GM12878 (cell line): Measurements from ENCODE around the gene SHROOM1. TPM values are rescaled to one million over a fixed set of nuclear protein-coding genes. Genes with fewer than 3 reads are reported as not detected.

Experiments
- ATAC-seq: fragments of 200-7000 bp; cut with Tn5 transposase; 3 replicates; pipeline ENCODE4 v1.9.1; 2020; ENCODE audit warnings: mild to moderate bottlenecking, moderate library complexity
- BruUV-seq: library from RNA; stranded (reverse); fragments of 400-500 nt; replicated peaks from 2 replicates; lab custom pipeline; 2021; lab: Mats Ljungman, UMichigan
- CTCF ChIA-PET: fragments of 300-600 bp; sonication (Branson Sonifier 250); formaldehyde crosslinking; extraction: SDS; loops from one replicate; lab custom pipeline; 2021; ENCODE audit warnings: inconsistent platforms; lab: Yijun Ruan, JAX
- POLR2A ChIA-PET: fragments of 350-600 bp; formaldehyde crosslinking; extraction: SDS; loops from one replicate; lab custom pipeline; 2021; ENCODE audit warnings: inconsistent platforms; lab: Charles Lee
- RAD21 ChIA-PET: fragments of 300-600 bp; sonication (Branson Sonifier 250); formaldehyde crosslinking; loops from one replicate; lab custom pipeline; 2023; ENCODE audit warnings: antibody characterized with exemption; ENCODE audit not compliant: unreplicated experiment; lab: Charles Lee
- SMC1A ChIA-PET: fragments of 300-600 bp; sonication (Branson Sonifier 250); formaldehyde crosslinking; loops from one replicate; lab custom pipeline; 2023; ENCODE audit not compliant: unreplicated experiment, uncharacterized antibody; lab: Charles Lee
- DNase-seq: peaks from one replicate; pipeline ENCODE4 v3.0.0-alpha.2; 2011; ENCODE audit warnings: low read depth, low spot score
- FAIRE-seq: peaks from 3 replicates; lab custom pipeline; 2011; peaks lifted over from hg19 to GRCh38; lab: Jason Lieb, UNC
- H2AFZ ChIP-seq: 2 replicates; pipeline ENCODE4 v1.6.0; 2011; ENCODE audit warnings: low read depth, low read length, control low read depth; ENCODE audit not compliant: control insufficient read depth
- H3K27ac ChIP-seq: 2 replicates; pipeline ENCODE4 v1.5.1; 2011; ENCODE audit warnings: control low read depth; ENCODE audit not compliant: control insufficient read depth, insufficient read depth
- H3K27me3 ChIP-seq, 2 experiments: replicated peaks in 1 of 2; 2 replicates each; pipeline versions ENCODE4 v1.6.0 to v1.6.1; 2011; ENCODE audit warnings: low read length in 1 of 2; ENCODE audit not compliant: control insufficient read depth in 2 of 2, insufficient read depth in 2 of 2
- H3K36me3 ChIP-seq, 2 experiments: 2 replicates each; pipeline ENCODE4 v1.5.1; 2011; ENCODE audit warnings: low read length in 1 of 2; ENCODE audit not compliant: control insufficient read depth in 2 of 2, insufficient read depth in 2 of 2
- H3K4me1 ChIP-seq: 2 replicates; pipeline ENCODE4 v1.6.1; 2011; ENCODE audit warnings: mild to moderate bottlenecking, low read length, moderate library complexity, mixed read lengths; ENCODE audit not compliant: control insufficient read depth, insufficient read depth
- H3K4me2 ChIP-seq: 2 replicates; pipeline ENCODE4 v1.6.0; 2011; ENCODE audit warnings: control low read depth; ENCODE audit not compliant: control insufficient read depth, insufficient read depth
- H3K4me3 ChIP-seq: fragments of 200-600 bp; sonication (generic); 2 replicates; pipeline ENCODE4 v1.5.1; 2016
- H3K79me2 ChIP-seq: 2 replicates; pipeline ENCODE4 v1.6.0; 2011; ENCODE audit warnings: low read length; ENCODE audit not compliant: control insufficient read depth, insufficient read depth
- H3K9ac ChIP-seq: 2 replicates; pipeline ENCODE4 v1.8.0; 2011; ENCODE audit warnings: low read length, control low read depth, mixed read lengths; ENCODE audit not compliant: control insufficient read depth, insufficient read depth
- H3K9me3 ChIP-seq: replicated peaks from 3 replicates; pipeline ENCODE4 v1.5.1; 2011; ENCODE audit warnings: mild to moderate bottlenecking, low read length; ENCODE audit not compliant: control insufficient read depth, insufficient read depth
- H4K20me1 ChIP-seq: 2 replicates; pipeline ENCODE4 v1.6.0; 2011; ENCODE audit not compliant: control insufficient read depth, insufficient read depth
- HSF1 ChIP-seq: fragments of 150-350 bp; IDR thresholded peaks from 2 replicates; pipeline ENCODE4 v1.6.1; 2014; ENCODE audit warnings: mild to moderate bottlenecking, low read depth, low read length
- NBN ChIP-seq: fragments of 450-650 bp; IDR thresholded peaks from 2 replicates; pipeline ENCODE4 v1.6.1; 2016
- RAD51 ChIP-seq: fragments of 450-650 bp; IDR thresholded peaks from 2 replicates; pipeline ENCODE4 v1.6.1; 2016; ENCODE audit warnings: moderate library complexity, mild to moderate bottlenecking, inconsistent platforms
- SREBF1 ChIP-seq: IDR thresholded peaks from 2 replicates; pipeline ENCODE4 v1.6.1; 2012; ENCODE audit warnings: mild to moderate bottlenecking, low read length
- WGBS: methylation state at CpG from one replicate; pipeline ENCODE4 v1.1.6; 2016; ENCODE audit warnings: low lambda C conversion rate; ENCODE audit not compliant: insufficient replicate concordance, insufficient coverage; ENCODE audit errors: missing lambda C conversion rate; 5-methylcytosine and 5-hydroxymethylcytosine counted together
- in situ Hi-C: fragments of 300-500 bp; cut with MboI; formaldehyde crosslinking; loops from 9 replicates; pipeline ENCODE4 v1.14.3; 2018; ENCODE audit warnings: mixed read lengths
- intact Hi-C: fragments of 100-400 bp; cut with micrococcal nuclease; formaldehyde crosslinking; loops from one replicate; pipeline ENCODE4 v1.14.2; 2022; ENCODE audit not compliant: unreplicated experiment
- polyA plus RNA-seq, 11 experiments: library from polyadenylated mRNA; depleted of rRNA in 4 of 11; unstranded in 6 of 11; stranded (reverse) in 5 of 11; fragments of >200 nt; fragmentation: Nextera tagmentation in 4 of 11; fragmentation: Illumina TruSeq in 1 of 11; extraction: Ambion mirVana in 4 of 11; extraction: Trizol in 1 of 11; gene quantifications; 1 replicate in 1 of 11; 2 replicates in 10 of 11; pipeline versions ENCODE4 v1.2.1 to v1.2.3, GENCODE V29; 2011 to 2016; ENCODE audit warnings: inconsistent platforms in 2 of 11, missing spikeins in 2 of 11, low read depth in 1 of 11
- total RNA-seq, 4 experiments: library from RNA; depleted of rRNA in 3 of 4; stranded (reverse); fragments of >200 nt in 3 of 4; fragmentation: Illumina TruSeq in 1 of 4; extraction: Trizol in 1 of 4; gene quantifications; 2 replicates each; pipeline versions ENCODE4 v1.2.1 to v1.2.3, GENCODE V29; 2013 to 2021
- TF ChIP-seq, protein P1 (sequence below): fragments of 450-650 bp; formaldehyde crosslinking; IDR thresholded peaks from 2 replicates; pipeline ENCODE4 v1.4.0; 2020; ENCODE audit warnings: mild to moderate bottlenecking, moderate library complexity

SHROOM1 gene
- total and polyA plus RNA-seq, 10 of the 15 experiments (the other 5 are each of a cell fraction or from before 2014, with no cell fraction given), result 0.05 to 3.9 (median 1.3) TPM

GRCh38 chr5:132873119-132873929 lies 42.9 kb upstream of the SHROOM1 start, which contains the start of gene LEAP2:
Gene LEAP2 (plus strand): TSS chr5:132873668. CDS start chr5:132873695, 27 bp downstream.
- no peak for DNase-seq
- ChIA-PET SMC1A (interaction anchor here (1.0 to 2.6 kb wide), 3 partner anchors 10 to 13 kb away, joined by 3 to 10 read pairs (median 7); no protein-coding TSS in a partner anchor), POLR2A (interaction anchor here (0.5 to 0.9 kb wide), 3 partner anchors 9 to 243 kb away, joined by 4 to 12 read pairs (median 4); no protein-coding TSS in a partner anchor), RAD21 (no interaction called here), CTCF (interaction anchor here (0.8 to 2.1 kb wide), 5 partner anchors 9 to 12 kb away, joined by 3 to 8 read pairs (median 3); no protein-coding TSS in a partner anchor)
- no peaks in the 10 kb centered on the region for H3K9me3 ChIP-seq
- no peaks in the 10 kb centered on the region for H3K27me3 ChIP-seq
- H3K4me3 ChIP-seq, result no peak within 1 kb of the TSS
- H3K4me2 ChIP-seq, result no peak within 1 kb of the TSS
- no peaks in the 10 kb centered on the region for H4K20me1 ChIP-seq
- H3K9ac ChIP-seq, result no peak within 1 kb of the TSS
- no peaks in the 10 kb centered on the region for H3K4me1 ChIP-seq
- no peak for TF ChIP-seq RAD51
- no peak for TF ChIP-seq SREBF1
- no peak for TF ChIP-seq NBN
- TF ChIP-seq HSF1, result no peak
- TF ChIP-seq, protein P1, sequence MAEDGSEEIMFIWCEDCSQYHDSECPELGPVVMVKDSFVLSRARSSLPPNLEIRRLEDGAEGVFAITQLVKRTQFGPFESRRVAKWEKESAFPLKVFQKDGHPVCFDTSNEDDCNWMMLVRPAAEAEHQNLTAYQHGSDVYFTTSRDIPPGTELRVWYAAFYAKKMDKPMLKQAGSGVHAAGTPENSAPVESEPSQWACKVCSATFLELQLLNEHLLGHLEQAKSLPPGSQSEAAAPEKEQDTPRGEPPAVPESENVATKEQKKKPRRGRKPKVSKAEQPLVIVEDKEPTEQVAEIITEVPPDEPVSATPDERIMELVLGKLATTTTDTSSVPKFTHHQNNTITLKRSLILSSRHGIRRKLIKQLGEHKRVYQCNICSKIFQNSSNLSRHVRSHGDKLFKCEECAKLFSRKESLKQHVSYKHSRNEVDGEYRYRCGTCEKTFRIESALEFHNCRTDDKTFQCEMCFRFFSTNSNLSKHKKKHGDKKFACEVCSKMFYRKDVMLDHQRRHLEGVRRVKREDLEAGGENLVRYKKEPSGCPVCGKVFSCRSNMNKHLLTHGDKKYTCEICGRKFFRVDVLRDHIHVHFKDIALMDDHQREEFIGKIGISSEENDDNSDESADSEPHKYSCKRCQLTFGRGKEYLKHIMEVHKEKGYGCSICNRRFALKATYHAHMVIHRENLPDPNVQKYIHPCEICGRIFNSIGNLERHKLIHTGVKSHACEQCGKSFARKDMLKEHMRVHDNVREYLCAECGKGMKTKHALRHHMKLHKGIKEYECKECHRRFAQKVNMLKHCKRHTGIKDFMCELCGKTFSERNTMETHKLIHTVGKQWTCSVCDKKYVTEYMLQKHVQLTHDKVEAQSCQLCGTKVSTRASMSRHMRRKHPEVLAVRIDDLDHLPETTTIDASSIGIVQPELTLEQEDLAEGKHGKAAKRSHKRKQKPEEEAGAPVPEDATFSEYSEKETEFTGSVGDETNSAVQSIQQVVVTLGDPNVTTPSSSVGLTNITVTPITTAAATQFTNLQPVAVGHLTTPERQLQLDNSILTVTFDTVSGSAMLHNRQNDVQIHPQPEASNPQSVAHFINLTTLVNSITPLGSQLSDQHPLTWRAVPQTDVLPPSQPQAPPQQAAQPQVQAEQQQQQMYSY, result no peak
- no peaks in the 10 kb centered on the region for H3K79me2 ChIP-seq
- H3K27ac ChIP-seq, result no peak within 1 kb of the TSS
- WGBS, result 91% methylated on average over 6 of the region's 6 CpGs
- FAIRE-seq, result no peak
- H2AFZ ChIP-seq, result no peak within 1 kb of the TSS
- BruUV-seq, result no TSS peak
- in situ Hi-C loops, result no loop called here
- no peak for ATAC-seq
- H3K36me3 ChIP-seq, result peaks cover 3 to 12% of the 10 kb centered on the region in 2 experiments
- intact Hi-C loops, result no loop called here
